Measurements from ENCODE around the gene PAK4. TPM values are rescaled to one million over a fixed set of nuclear protein-coding genes. Genes with fewer than 3 reads are reported as not detected.
A peak's percentile ranks its signal among the peaks of the same experiment; 100 is the strongest.

The PAK4 gene
- total and polyA plus RNA-seq, 2 of the 8 experiments (the other 6 are each of a cell fraction or from before 2014, with no cell fraction given) = 50.7 to 64.4 TPM

- Histone ChIP-seq H3K79me2 (ENCODE audit: control insufficient read depth in 1 of 2, insufficient read depth in 2 of 2, low read length in 2 of 2) (no peaks in the 10 kb centered on the region), H2AFZ (ENCODE audit: low read length) (peak overlapping the region; percentile 82; the same call in 1 of the 2 replicates), H3K23ac (ENCODE audit: insufficient read length) (no peak overlapping the region), H3K4me3 (ENCODE audit: extremely low read depth in 1 of 4, insufficient read depth in 2 of 4, low read depth in 3 of 4, low read length in 4 of 4) (peak overlapping the region; percentile 46 to 63 (median 56); a peak in 7 of 8 replicates), H2AK5ac (ENCODE audit: low read depth, low read length) (0 out of 2 replicates have a peak overlapping the region, but pooled peaks have one; percentile 9), H3K27me3 (replicated peaks in 1 of 4; ENCODE audit: control insufficient read depth in 3 of 4, extremely low read depth in 1 of 4, insufficient read depth in 3 of 4, low read length in 3 of 4) (peaks cover 3 to 36% (median 28%) of the 10 kb centered on the region in 4 experiments), H3K4me1 (replicated peaks in 1 of 4; ENCODE audit: control insufficient read depth in 3 of 4, insufficient read depth in 4 of 4, low read length in 3 of 4) (peaks cover 0 to 8% (median 2%) of the 10 kb centered on the region in 4 experiments; a peak in 3 of 7 replicates), H3K27ac (ENCODE audit: low read depth, low read length) (no peak overlapping the region), H3K79me1 (ENCODE audit: low read depth, low read length) (no peaks in the 10 kb centered on the region), H3K9ac (replicated peaks in 1 of 4; ENCODE audit: extremely low read depth in 1 of 4, low read depth in 3 of 4, low read length in 3 of 4) (no peak overlapping the region), H4K91ac (replicated peaks; ENCODE audit: insufficient read length, low read length) (no peak overlapping the region), H3K4ac (replicated peaks; ENCODE audit: insufficient read length, low read depth, low read length) (no peak overlapping the region), H2BK5ac (ENCODE audit: low read depth, low read length) (no peak overlapping the region), H4K8ac (ENCODE audit: extremely low read depth, insufficient read depth, low read length) (no peak overlapping the region), H3K18ac (ENCODE audit: extremely low read depth, low read length) (no peak overlapping the region; the same call in 1 of the 2 replicates), H2BK20ac (ENCODE audit: low read length) (peak overlapping the region; percentile 90; the same call in 1 of the 2 replicates), H2BK12ac (ENCODE audit: low read depth, low read length) (peak overlapping the region; percentile 60; the same call in 1 of the 2 replicates), H2BK15ac (ENCODE audit: low read length) (peak overlapping the region; percentile 61), H3K56ac (replicated peaks; ENCODE audit: insufficient read length, low read depth, low read length) (no peak overlapping the region), H3K36me3 (ENCODE audit: control insufficient read depth in 2 of 4, insufficient read depth in 4 of 4, low read length in 3 of 4) (no peaks in the 10 kb centered on the region), H3K14ac (ENCODE audit: insufficient read length) (no peak overlapping the region), H4K20me1 (replicated peaks in 1 of 2; ENCODE audit: control insufficient read depth in 1 of 2, insufficient read depth in 2 of 2, low read length in 2 of 2) (no peaks in the 10 kb centered on the region), H3K9me3 (ENCODE audit: insufficient read depth in 2 of 2, low read depth in 1 of 2, low read length in 1 of 2) (no peaks in the 10 kb centered on the region), H3K4me2 (ENCODE audit: insufficient read depth in 1 of 2, low read depth in 2 of 2, low read length in 2 of 2) (peak overlapping the region; percentile 60 to 85), H2BK120ac (replicated peaks; ENCODE audit: low read depth, low read length) (no peak overlapping the region), H3K23me2 (ENCODE audit: low read depth, low read length) (peaks cover 4% of the 10 kb centered on the region; the same call in 1 of the 2 replicates), H4K5ac (ENCODE audit: insufficient read length, low read depth, low read length) (no peak overlapping the region)
- 0 out of 4 replicates have a peak, but pooled peaks of 1 of the 2 experiments have one; percentile 3 for TF ChIP-seq SIN3A (conservative IDR thresholded peaks at IDR 0.05 in 1 of 2, IDR thresholded peaks at IDR 0.05 in 1 of 2; ENCODE audit: low read depth in 1 of 2, low read length in 2 of 2)
- TF ChIP-seq GABPA (IDR thresholded peaks at IDR 0.05; ENCODE audit: borderline replicate concordance, insufficient read depth, low read length) = no peak
- TF ChIP-seq MAX (IDR thresholded peaks at IDR 0.05) = no peak
- no peak for TF ChIP-seq TCF12 (IDR thresholded peaks at IDR 0.05; ENCODE audit: low read depth, low read length)
- ChIA-PET CTCF (ENCODE audit: partially characterized antibody) (interaction anchor here (1.5 to 2.8 kb wide), 2 partner anchors 25 to 32 kb away, joined by 3 to 7 read pairs; no protein-coding TSS in a partner anchor), POLR2A (ENCODE audit: partially characterized antibody) (interaction anchor here (0.5 to 2.5 kb wide), 6 partner anchors 9 to 306 kb away, joined by 3 to 7 read pairs (median 4); partner anchors contain the start of genes PAF1 and SYCN)
- DNase-seq (ENCODE audit: low read depth in 1 of 2, low spot score in 2 of 2) = peak in 1 of 2 experiments; percentile 64
- FAIRE-seq = no peak
- 37% methylated on average over 7 of the region's 7 CpGs; no CpG with 5 or more reads in 1 of the 2 experiments for WGBS, 2 experiments (ENCODE audit: extremely low coverage in 1 of 2, insufficient coverage in 1 of 2, insufficient read length in 1 of 2, insufficient replicate concordance in 2 of 2, low coverage in 1 of 2, low lambda C conversion rate in 2 of 2, missing lambda C conversion rate in 1 of 2)
Measured at GRCh38 chr19:39084732-39085080, 40.9 kb upstream of the PAK4 start.
